ENCODE data around the gene RNF44.

GRCh38 chr5:176524987-176525386, 12.2 kb downstream of the RNF44 start:
- TF ChIP-seq CTCF (IDR thresholded peaks at IDR 0.05) (no peak), EZH2phosphoT487 (IDR thresholded peaks at IDR 0.05) (no peak)

Measured in neural progenitor cell (in vitro differentiated cells).